Endodermal cell (in vitro differentiated cells): ENCODE results near the gene FCRL6. TPM values are rescaled to one million over a fixed set of nuclear protein-coding genes. Genes with fewer than 3 reads are reported as not detected.
A peak's percentile ranks its signal among the peaks of the same experiment; 100 is the strongest.

Experiments
- DNase-seq: peaks from one replicate; pipeline ENCODE4 v3.0.0-alpha.2; 2017
- H3K27ac ChIP-seq: 2 replicates; pipeline ENCODE4 v1.5.1; 2013; ENCODE audit warnings: mild to moderate bottlenecking, low read depth, low read length, moderate library complexity
- H3K27me3 ChIP-seq: 2 replicates; pipeline ENCODE4 v1.6.1; 2013; ENCODE audit warnings: mild to moderate bottlenecking, low read length, moderate library complexity; ENCODE audit not compliant: insufficient read depth, control insufficient read depth, poor library complexity, severe bottlenecking
- H3K36me3 ChIP-seq: 2 replicates; pipeline ENCODE4 v1.7.0; 2013; ENCODE audit warnings: mild to moderate bottlenecking, low read length, moderate library complexity; ENCODE audit not compliant: control insufficient read depth, insufficient read depth
- H3K4me1 ChIP-seq: one replicate; pipeline ENCODE4 v1.7.0; 2013; ENCODE audit warnings: low read length; ENCODE audit not compliant: control insufficient read depth, insufficient read depth
- H3K4me3 ChIP-seq: 2 replicates; pipeline ENCODE4 v1.5.1; 2013; ENCODE audit warnings: mild to moderate bottlenecking, low read length, moderate library complexity
- H3K9ac ChIP-seq: 2 replicates; pipeline ENCODE4 v1.6.1; 2013; ENCODE audit warnings: mild to moderate bottlenecking, low read length, moderate library complexity; ENCODE audit not compliant: poor library complexity, severe bottlenecking; ENCODE audit errors: extremely low read depth
- H3K9me3 ChIP-seq: 2 replicates; pipeline ENCODE4 v1.6.1; 2013; ENCODE audit warnings: mild to moderate bottlenecking, low read length, moderate library complexity; ENCODE audit not compliant: control insufficient read depth
- H3K27ac Mint-ChIP-seq: 2 replicates; pipeline ENCODE4 v1.8.0; 2020; ENCODE audit warnings: mixed read lengths
- H3K27me3 Mint-ChIP-seq: 2 replicates; pipeline ENCODE4 v1.8.0; 2021; ENCODE audit warnings: mild to moderate bottlenecking, mixed read lengths; ENCODE audit not compliant: insufficient read depth
- H3K36me3 Mint-ChIP-seq: 2 replicates; pipeline ENCODE4 v1.8.0; 2020; ENCODE audit warnings: low read depth, mixed read lengths
- H3K4me1 Mint-ChIP-seq: 2 replicates; pipeline ENCODE4 v1.8.0; 2020; ENCODE audit warnings: mixed read lengths
- H3K4me3 Mint-ChIP-seq: 2 replicates; pipeline ENCODE4 v1.8.0; 2020; ENCODE audit warnings: mild to moderate bottlenecking, moderate library complexity, mixed read lengths
- H3K9me3 Mint-ChIP-seq: 2 replicates; pipeline ENCODE4 v1.8.0; 2020; ENCODE audit warnings: mild to moderate bottlenecking, mixed read lengths
- CTCF ChIP-seq: fragments of 200-600 bp; sonication (generic); conservative IDR thresholded peaks from 2 replicates; pipeline ENCODE4 v1.5.0; 2021; ENCODE audit warnings: antibody characterized with exemption, mild to moderate bottlenecking
- WGBS, 2 experiments: methylation state at CpG; one replicate each; pipeline versions ENCODE4 v1.1.5 to v1.1.7; 2013; ENCODE audit warnings: missing lambda C conversion rate in 2 of 2, mixed read lengths in 1 of 2; ENCODE audit not compliant: insufficient coverage in 1 of 2, insufficient read length in 1 of 2; 5-methylcytosine and 5-hydroxymethylcytosine counted together
- total RNA-seq, 2 donors: library from RNA; stranded (reverse); fragmentation: NEBNext Ultra II Directional in 1 of 2; extraction: Animal tissue kit (Norgen Biotek cat#: 25700) in 1 of 2; gene quantifications; 2 replicates in 1 of 2; 3 replicates in 1 of 2; pipeline ENCODE4 v1.2.1, GENCODE V29; 2021

The FCRL6 gene
- total RNA-seq, 2 donors from 2014 or later, result not detected

- Mint-ChIP-seq H3K4me3 (peak overlapping the region; percentile 61), H3K9me3 (no peaks in the 10 kb centered on the region), H3K27me3 (peaks cover 53% of the 10 kb centered on the region), H3K36me3 (no peaks in the 10 kb centered on the region), H3K4me1 (peaks cover 9% of the 10 kb centered on the region), H3K27ac (no peak overlapping the region)
- peaks cover 2% of the 10 kb centered on the region for H3K4me1 ChIP-seq
- no peaks in the 10 kb centered on the region for H3K36me3 ChIP-seq
- peaks cover 29% of the 10 kb centered on the region for H3K27me3 ChIP-seq
- no peak overlapping the region for H3K27ac ChIP-seq
- H3K4me3 ChIP-seq, result peak overlapping the region; percentile 76
- no peak for TF ChIP-seq CTCF
- DNase-seq, result no peak
- 25 to 44% methylated on average over 4 to 5 of the region's 6 CpGs for WGBS, 2 experiments
- no peak overlapping the region for H3K9ac ChIP-seq
- no peaks in the 10 kb centered on the region for H3K9me3 ChIP-seq
Observed at GRCh38 chr1:159853417-159854115, 51.4 kb downstream of the FCRL6 start.

GRCh38 chr1:159854116-159854692 lies 52.0 kb downstream of the FCRL6 start:
- WGBS, 2 experiments, result 1% methylated on average over 22 to 31 of the region's 31 CpGs
- Histone ChIP-seq H3K27ac (no peak overlapping the region), H3K9ac (peak overlapping the region; percentile 20), H3K4me3 (peak overlapping the region; percentile 76), H3K27me3 (peaks cover 29% of the 10 kb centered on the region), H3K9me3 (no peaks in the 10 kb centered on the region), H3K36me3 (no peaks in the 10 kb centered on the region), H3K4me1 (peaks cover 2% of the 10 kb centered on the region)
- Mint-ChIP-seq H3K4me3 (peak overlapping the region; percentile 61), H3K27me3 (peaks cover 50% of the 10 kb centered on the region), H3K4me1 (peaks cover 9% of the 10 kb centered on the region), H3K36me3 (no peaks in the 10 kb centered on the region), H3K27ac (no peak overlapping the region), H3K9me3 (no peaks in the 10 kb centered on the region)
- no peak for TF ChIP-seq CTCF
- DNase-seq, result peak; percentile 81

- no peak for TF ChIP-seq CTCF
- Histone ChIP-seq H3K4me3 (peak overlapping the region; percentile 76), H3K36me3 (no peaks in the 10 kb centered on the region), H3K4me1 (peaks cover 2% of the 10 kb centered on the region), H3K9me3 (no peaks in the 10 kb centered on the region), H3K27ac (no peak overlapping the region), H3K27me3 (peaks cover 29% of the 10 kb centered on the region), H3K9ac (peak overlapping the region; percentile 20)
- Mint-ChIP-seq H3K4me3 (peak overlapping the region; percentile 61), H3K27me3 (peaks cover 50% of the 10 kb centered on the region), H3K27ac (no peak overlapping the region), H3K4me1 (peaks cover 9% of the 10 kb centered on the region), H3K36me3 (no peaks in the 10 kb centered on the region), H3K9me3 (no peaks in the 10 kb centered on the region)
- WGBS, 2 experiments, result 3% methylated on average over 59 of the region's 59 CpGs; no CpG with 5 or more reads in 1 of the 2 experiments
- peak; percentile 89 for DNase-seq
Observed at GRCh38 chr1:159854693-159855192, 52.6 kb downstream of the FCRL6 start.
